ENCODE results near the gene ZNF319.

Gene ZNF319

DNA sequence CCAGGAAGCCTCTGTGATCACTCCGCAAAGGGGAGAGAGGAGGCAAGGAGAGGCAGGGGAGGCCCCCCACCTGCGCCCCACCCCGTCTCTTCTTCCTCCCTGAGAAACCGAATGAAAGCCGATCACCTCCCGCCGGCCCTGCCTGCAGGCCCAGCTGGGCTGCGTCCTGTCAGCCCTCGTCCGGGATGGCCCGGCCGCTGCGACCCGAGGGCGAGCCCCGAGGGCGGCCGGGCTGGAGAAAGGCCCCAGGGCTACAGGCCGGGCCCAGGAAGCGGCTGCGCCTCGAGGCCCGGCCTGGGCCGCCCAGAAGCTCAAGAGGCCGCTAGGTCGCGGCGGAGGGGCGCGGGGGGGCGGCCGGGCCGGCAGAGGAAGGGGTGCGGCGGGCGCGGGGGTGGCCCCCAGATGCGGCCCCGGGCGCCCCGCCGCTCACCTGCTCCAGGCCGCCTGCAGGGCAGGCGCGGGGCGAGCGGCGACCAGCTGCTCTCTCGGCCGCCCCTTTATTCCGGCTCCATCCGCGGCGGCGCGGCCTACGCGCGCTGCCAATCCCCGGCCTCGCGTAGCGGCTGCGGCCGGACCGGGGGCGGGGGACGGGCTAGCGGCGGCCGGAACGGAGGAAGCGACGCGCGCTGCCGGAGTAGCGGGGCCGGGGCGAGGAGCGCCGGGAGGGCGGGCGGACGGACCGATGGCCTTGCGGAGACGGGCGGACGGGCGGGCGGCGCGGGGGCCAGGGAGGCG, at the start of gene ZNF319:
Gene ZNF319, minus strand, starts transcription at position 702 of the 735 bp plus-strand sequence. CDS start 2,407 bp downstream, outside the sequence.
- no peak for DNase-seq (ENCODE audit: low read depth in 2 of 2)

DNA sequence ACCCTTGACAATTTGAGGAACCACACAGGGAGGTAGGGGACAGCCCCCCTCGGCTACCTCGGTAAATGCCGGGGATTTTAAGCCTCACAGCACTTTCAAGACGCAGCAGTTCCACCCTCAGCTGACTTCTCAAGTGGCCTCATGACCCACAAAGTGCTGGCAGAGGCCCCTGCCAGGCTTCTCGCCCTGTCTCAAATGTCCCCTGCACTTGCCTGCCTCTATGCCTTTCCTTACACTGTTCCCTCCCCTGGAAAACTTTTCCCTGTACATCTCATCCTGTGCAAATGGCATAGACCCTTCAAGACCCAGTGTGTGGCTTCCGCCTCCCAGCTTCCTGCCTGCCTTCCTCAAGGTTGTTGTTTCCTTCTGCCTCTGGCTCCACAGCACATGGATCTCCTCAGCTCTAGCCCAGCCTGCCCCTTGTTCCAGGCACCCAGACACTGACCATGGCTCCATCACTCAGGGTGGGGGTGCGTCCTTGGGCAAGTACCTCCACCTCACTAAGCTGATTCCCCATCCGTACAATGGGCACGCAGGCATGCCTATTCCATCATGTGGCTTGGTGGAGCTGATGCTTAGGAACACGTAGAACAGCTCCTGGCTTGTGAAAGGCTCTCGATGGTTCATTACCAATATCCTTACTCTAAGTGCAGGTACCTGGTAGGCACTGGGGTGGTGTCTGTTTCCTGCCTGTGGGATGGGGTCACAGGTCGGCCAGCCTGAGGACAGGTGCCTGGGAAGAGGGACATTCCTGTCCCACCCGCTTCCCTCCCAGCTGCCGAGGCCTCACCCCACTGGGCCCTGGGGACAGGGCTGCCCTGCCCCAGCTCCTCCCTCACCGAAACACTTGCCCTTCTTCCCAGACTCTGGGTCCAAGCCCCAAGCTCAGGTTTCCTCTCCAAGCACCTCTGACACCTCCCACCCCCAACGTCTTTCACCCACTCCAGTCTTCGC, 49.0 kb upstream of the ZNF319 start:
- DNase-seq (ENCODE audit: low read depth in 2 of 2): no peak

DNA sequence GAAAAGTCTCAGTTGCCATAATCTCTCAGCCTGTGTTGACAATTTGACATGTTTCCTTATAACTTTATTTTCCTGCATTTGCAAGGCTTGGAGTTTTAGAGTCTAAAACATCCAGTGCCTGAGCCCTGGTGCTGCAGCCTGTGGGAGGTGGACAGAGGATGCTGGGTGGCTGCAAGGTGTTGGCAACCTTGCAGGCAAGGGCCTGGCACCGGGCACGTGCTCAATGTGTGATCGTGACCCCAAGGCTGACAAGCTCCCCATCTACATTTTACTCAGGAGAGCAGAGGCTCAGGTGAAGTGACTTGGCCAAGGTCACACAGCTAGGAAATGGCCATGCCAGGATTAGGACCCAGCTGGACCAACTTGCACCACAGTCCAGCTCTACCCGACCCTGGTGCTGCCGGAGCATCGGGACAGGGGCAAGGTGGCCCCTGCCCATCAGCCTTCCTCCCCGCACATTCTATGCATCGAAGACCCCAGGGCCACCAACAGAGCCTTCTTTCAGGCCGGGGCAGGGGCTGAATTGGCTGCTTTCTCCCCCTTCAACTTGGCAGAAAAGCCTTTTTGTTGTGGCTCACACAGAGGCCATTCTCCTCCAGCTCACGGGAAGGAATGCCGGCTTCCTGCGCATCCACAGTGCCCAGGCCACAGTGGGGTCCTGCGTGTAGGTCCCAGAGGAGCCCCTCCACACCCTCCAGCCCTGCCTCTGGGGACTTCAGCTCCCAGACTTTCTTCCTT, 48.2 kb upstream of the ZNF319 start:
- no peak for DNase-seq (ENCODE audit: low read depth in 2 of 2)

DNA sequence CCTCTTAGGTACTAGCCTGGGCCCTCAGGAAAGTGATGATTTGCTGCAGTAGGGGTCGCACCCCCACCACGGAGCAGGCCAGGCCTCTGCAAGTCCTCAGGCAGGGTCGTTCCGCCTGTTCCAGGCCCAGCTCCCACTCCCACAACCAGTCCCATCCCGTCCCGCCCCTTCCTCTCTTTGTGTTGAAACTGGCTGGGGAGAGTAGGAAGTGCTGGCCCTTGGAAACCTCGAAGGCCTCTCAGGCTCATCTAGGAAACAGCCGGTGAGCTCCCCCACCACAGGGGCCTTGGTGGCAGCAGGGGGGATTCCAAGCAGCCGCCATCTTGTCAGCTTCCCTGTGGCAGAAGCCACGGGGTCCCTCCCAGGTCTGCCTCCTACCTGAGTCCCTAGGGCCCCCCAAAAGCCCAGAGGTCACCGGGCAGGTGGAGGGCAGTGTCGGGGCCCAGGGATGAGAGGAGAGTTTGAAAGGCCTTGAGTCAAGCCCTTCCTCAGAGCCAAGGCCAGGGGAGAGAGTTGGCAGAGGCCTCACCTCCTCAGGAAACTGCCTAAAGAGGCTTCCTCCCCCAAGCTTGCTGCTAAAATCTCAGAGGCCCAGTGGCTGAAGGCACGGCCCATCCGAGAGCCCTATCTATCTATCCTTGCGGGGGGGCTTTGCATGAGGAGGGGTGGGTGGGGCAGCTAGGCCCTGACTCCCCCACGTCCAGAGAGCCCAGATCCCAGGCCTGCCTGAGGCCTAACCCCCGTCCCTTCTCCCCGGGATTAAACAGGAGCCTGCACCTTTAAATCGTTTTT, 47.3 kb upstream of the ZNF319 start:
- DNase-seq (ENCODE audit: low read depth in 2 of 2): no peak

DNA sequence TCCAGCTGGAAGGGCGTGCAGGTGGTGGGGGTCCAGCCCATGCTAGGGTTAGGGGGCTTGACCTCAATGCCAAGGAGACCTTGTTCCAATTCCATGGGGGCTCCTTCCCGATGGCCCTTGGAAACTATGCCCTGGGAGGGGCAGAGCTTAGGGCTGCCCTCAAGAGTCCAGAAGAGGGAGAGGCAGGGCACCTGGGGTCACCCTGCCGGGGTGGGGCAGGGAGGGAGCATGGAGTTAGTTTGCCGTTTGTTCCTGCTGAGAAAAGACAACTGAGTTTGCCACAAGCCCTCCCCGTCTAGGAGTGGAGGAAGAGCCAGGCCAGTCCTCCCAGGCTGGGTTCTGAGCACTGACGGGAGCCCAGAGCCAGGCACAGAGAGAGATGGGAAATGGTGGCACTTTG, 46.5 kb upstream of the ZNF319 start:
- DNase-seq (ENCODE audit: low read depth in 2 of 2): no peak

DNA sequence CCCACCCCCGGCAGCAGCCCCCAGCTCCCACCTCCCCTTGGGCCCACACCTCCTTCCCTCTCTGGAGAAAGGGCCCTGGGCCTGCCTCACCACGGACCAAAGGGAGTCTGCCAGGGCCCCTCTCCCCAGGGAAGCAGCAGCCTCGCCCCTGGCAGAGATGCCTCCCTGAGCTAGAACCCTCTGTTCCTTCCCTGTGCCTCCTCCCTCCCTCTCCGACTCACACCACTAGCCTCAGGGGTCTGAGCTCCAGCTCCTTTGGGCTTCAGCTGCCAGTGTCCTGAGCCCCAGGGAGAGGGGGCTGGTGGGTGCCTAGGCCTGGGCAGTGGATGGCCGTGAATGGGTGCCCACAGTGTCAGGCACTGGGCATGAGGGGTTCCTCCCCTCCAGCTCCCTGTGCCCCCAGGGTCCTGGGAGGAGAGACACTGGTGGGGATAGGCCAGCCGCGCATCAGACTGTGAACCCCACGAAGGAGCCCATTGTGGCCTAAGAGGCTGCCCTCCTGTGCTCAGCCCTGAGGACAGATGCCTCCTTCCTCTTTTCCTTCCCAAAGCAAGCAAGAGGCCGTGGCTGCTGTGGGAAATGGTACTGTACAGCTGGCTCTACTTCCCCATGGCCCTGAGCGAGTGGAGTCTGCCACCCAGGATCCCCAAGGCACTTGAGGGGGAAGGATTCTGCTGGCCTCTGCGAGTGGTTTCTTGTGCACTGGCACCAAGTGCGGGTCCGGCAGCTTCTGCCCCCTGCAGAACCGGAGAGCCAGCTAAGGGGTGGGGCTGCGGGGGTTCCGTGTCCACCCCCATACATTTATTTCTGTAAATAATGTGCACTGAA, 45.8 kb upstream of the ZNF319 start:
- no peak for DNase-seq (ENCODE audit: low read depth in 2 of 2)

DNA sequence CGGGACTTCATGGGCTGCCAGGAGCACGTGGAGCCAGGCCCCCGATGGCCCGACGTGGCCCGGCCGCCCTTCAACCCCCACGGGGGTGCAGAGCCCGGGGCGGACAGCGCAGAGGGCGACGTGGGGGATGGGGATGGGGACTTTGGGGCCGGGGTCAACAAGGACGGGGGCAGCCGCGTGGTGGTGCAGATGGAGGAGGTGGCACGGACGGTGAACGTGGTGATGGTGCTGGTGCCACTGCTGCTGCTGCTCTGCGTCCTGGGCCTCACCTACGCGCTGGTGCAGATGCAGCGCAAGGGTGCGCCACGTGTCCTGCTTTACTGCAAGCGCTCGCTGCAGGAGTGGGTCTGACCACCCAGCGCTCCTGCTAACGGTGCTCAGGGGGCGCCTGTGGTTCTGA, 44.6 kb upstream of the ZNF319 start:
- DNase-seq (ENCODE audit: low read depth in 2 of 2): no peak

DNA sequence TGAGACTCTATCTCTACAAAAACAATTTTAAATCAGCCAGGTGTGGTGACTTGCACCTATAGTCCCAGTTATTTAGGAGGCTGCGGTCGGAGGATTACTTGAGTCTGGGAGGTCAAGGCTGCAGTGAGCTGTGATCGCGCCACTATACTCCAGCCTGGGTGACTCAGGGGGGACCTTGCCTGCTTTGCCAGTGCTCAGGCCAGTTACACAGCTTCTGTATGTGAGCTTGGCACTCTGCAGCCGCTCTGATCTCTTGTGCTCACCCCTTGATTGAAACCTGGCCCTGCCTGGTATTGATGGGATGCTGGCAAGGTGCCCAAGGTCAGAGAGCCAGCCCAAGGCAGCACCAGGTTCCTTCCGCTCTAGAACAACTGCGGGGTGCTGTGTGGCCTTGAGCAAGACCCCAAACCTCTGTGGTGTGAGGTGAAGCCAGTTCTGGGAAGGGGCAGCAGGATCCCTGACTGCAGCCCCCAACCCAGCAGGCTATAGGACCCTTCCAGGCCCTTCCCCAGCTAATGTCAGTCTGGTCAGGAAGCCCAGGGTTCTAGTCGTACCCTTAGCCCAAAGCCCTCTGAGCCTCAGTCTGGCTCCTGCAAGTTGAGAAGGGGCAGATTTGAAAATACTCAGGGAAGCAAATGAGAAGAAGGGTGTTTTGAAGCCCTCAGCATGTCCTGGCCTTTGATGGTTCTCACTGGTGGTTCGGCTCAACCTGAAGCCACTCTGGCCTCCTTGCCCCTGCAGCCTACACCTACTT, 44.0 kb upstream of the ZNF319 start:
- no peak for DNase-seq (ENCODE audit: low read depth in 2 of 2)

DNA sequence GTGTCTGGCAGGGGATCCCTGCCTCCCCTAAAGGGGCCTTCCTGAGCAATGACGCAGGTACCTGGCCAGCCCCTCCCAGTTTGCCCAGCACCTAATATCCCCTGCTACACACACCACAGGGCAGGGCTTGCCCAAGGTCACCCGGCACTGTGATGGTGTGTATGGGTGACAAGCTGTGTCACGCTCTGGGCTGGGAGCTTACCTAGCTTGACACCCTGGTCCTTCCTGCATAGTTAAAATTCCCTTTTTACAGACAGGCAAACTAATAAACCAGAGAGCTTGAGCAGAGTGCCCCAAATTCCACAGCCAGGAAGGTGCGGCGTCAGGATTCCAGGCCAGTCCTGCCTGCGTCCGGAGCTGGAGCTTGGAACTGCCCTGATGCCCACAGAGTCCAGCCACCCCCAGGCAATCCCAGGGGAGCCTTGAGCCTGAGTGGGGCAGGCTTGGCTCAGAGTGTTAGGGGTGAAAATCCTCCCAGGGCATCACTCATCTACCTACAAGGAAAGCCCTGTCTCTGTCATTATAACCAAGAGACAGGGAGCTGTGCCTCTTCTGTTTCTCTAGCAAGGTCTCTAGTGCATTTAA, 43.2 kb upstream of the ZNF319 start:
- DNase-seq (ENCODE audit: low read depth in 2 of 2): no peak

DNA sequence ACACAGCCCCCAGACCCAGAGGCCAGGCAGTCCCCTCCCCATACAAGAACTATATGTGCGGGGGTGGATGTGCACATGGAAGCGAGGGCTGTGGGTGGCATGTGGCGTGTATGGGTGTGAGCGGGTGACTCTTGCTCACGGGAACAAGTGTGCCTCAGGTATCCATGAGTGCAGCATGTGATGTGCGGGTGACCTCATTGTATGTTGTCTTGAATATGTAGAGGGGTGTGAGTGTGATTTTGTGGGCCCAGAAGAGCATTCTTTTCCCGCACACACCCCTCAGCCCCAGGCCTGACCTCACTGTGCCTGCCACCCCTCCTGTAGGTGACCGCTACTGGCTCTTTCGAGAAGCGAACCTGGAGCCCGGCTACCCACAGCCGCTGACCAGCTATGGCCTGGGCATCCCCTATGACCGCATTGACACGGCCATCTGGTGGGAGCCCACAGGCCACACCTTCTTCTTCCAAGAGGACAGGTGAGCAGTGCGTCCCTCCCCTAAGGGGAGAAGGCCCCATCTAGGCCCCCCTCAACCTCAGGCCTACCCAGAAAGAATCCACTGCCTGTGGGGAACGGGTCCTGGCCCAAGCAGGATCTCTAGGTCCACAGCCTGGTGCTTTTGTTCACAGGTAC, 42.5 kb upstream of the ZNF319 start:
- no peak for DNase-seq (ENCODE audit: low read depth in 2 of 2)

DNA sequence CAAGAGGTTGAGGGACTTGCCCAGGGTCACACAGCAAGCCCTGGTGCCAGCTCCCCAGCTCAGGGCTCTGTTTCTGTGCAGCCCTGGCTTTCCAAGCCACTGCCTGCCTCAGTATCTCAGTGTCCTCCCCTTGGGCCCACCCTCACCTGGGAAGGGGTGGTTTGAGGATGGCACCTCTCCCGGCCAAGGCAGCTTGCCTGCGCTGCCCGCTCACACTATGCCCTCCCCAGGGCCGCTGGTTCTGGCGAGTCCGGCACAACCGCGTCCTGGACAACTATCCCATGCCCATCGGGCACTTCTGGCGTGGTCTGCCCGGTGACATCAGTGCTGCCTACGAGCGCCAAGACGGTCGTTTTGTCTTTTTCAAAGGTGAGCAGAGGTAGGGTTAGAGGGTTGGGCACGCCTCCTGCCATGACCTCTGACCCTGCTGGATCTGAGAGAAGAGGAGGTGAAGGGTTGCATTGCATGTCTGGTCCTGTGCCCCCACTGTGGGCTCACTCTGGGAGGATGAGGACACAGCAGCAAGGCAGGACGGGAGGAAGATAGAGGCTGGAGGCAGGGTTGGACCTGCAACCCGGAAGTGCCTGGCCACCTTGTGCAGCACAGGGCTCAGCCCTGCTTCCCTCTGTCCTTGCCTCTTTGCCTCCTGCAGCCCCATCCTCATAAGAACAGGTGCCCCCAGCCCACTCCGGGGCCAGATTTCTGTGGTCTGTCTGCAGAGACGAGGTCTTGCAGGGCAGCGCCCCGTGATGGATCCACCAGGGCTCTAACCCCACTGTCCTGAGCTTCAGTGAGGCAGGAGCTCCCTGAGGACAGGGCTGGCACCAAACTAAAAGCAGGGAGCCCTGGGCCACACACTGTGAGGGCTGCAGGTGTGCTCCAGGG, 41.8 kb upstream of the ZNF319 start:
- no peak for DNase-seq (ENCODE audit: low read depth in 2 of 2)

DNA sequence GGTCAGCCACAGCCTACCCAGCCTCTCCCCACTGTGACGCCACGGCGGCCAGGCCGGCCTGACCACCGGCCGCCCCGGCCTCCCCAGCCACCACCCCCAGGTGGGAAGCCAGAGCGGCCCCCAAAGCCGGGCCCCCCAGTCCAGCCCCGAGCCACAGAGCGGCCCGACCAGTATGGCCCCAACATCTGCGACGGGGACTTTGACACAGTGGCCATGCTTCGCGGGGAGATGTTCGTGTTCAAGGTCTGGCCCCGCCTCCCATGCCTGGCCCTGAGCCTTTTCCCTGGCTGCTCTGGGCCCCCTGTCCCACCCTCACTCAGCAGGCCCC, 41.1 kb upstream of the ZNF319 start:
- no peak for DNase-seq (ENCODE audit: low read depth in 2 of 2)

DNA sequence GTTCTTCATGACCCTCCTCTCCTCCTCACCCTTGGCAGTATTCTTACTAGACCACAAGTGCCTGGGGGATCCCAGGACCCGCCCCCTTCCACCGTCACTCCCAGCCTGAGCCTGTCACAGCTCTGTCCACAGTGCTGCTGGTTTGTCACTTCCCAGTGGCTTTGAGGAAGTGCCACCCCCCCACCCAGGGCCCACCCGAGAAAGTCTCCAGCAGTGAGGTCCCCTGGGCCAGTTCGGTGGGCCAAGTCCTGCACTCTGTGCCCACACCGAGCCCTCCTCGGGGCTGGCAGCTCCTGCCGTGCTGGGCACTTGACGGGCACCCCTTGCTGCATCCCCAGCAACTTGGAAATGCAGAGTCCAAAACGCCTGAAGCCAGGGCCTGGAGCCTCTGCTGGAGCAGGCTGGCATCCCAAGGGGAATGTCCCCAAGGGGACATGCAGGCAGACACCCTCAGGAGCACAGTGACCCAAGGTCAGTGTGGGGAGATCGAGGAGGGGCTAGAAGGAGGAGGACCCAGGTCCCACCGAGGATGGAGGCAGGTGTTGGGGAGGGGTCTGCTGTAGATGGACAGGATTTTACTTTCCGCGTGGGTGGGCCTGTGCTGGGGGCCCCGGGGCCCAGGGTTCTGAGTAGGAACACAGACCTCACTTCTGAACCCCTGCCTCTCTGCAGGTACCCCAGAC, 40.6 kb upstream of the ZNF319 start:
- no peak for DNase-seq (ENCODE audit: low read depth in 2 of 2)

DNA sequence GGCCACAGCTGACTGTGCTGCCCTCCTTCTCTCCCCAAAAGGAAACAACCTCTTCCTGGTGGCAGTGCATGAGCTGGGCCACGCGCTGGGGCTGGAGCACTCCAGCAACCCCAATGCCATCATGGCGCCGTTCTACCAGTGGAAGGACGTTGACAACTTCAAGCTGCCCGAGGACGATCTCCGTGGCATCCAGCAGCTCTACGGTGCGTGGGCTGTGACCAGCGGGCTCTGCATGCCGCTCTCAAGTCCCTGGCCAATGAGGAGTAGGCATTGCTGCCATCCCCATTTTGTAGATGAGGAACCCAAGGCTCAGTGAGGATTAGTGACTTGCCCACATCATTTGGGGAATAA, 40.0 kb upstream of the ZNF319 start:
- no peak for DNase-seq (ENCODE audit: low read depth in 2 of 2)

DNA sequence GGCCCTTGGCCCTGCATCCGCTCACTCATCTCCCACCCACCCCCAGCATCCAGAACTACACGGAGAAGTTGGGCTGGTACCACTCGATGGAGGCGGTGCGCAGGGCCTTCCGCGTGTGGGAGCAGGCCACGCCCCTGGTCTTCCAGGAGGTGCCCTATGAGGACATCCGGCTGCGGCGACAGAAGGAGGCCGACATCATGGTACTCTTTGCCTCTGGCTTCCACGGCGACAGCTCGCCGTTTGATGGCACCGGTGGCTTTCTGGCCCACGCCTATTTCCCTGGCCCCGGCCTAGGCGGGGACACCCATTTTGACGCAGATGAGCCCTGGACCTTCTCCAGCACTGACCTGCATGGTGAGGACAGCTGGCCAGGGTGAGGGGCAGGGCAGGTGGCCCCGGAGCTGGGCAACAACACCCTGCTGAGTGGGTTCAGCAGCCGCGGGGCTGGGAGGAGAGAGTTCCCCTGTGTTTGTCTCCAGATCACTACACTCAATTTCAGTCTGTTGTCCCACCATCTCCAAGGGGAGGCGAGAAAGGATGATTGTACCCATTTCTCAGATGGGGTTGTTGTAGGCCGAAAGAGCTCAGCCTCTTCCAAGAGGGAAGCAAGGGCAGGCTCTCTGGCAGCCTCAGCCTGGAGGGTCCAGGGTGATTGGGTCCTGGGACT, 39.5 kb upstream of the ZNF319 start:
- DNase-seq (ENCODE audit: low read depth in 2 of 2): no peak

DNA sequence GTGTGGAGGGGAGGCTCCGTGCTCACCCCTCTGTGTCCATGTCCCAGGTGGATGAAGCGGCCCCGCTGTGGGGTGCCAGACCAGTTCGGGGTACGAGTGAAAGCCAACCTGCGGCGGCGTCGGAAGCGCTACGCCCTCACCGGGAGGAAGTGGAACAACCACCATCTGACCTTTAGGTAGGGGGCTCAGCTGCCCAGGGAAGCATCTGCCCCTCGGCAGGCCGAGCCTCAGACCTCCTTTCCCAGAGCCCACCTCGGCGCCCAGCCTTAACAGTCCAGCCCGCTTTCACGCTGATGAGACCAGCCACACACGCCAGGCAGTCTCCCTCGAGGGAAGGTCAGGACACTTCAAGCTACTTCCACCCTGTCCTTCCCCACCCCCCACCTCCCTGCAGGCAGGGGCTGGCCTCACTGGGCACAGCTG, 37.8 kb upstream of the ZNF319 start:
- DNase-seq (ENCODE audit: low read depth in 2 of 2): no peak

All from stimulated activated CD4-positive, alpha-beta T cell treated with anti-CD3 and anti-CD28 coated beads, Interleukin-12 subunit alpha, Interleukin-12 subunit beta, amount 100 ng/mL, for 24 hours (primary cell).